Endodermal cell (in vitro differentiated cells): ENCODE measurements around the gene HTR3A. TPM values are rescaled to one million over a fixed set of nuclear protein-coding genes. Genes with fewer than 3 reads are reported as not detected.
"Not testable (repeated sequence)": the region's sequence is repeated elsewhere in the genome, so short reads cannot be mapped to it uniquely, and the experiment has no call there.

Source experiments
- DNase-seq: peaks from one replicate; pipeline ENCODE4 v3.0.0-alpha.2; 2017
- H3K27ac ChIP-seq: 2 replicates; pipeline ENCODE4 v1.5.1; 2013; ENCODE audit warnings: mild to moderate bottlenecking, low read depth, low read length, moderate library complexity
- H3K27me3 ChIP-seq: 2 replicates; pipeline ENCODE4 v1.6.1; 2013; ENCODE audit warnings: mild to moderate bottlenecking, low read length, moderate library complexity; ENCODE audit not compliant: insufficient read depth, control insufficient read depth, poor library complexity, severe bottlenecking
- H3K36me3 ChIP-seq: 2 replicates; pipeline ENCODE4 v1.7.0; 2013; ENCODE audit warnings: mild to moderate bottlenecking, low read length, moderate library complexity; ENCODE audit not compliant: control insufficient read depth, insufficient read depth
- H3K4me1 ChIP-seq: one replicate; pipeline ENCODE4 v1.7.0; 2013; ENCODE audit warnings: low read length; ENCODE audit not compliant: control insufficient read depth, insufficient read depth
- H3K4me3 ChIP-seq: 2 replicates; pipeline ENCODE4 v1.5.1; 2013; ENCODE audit warnings: mild to moderate bottlenecking, low read length, moderate library complexity
- H3K9ac ChIP-seq: 2 replicates; pipeline ENCODE4 v1.6.1; 2013; ENCODE audit warnings: mild to moderate bottlenecking, low read length, moderate library complexity; ENCODE audit not compliant: poor library complexity, severe bottlenecking; ENCODE audit errors: extremely low read depth
- H3K9me3 ChIP-seq: 2 replicates; pipeline ENCODE4 v1.6.1; 2013; ENCODE audit warnings: mild to moderate bottlenecking, low read length, moderate library complexity; ENCODE audit not compliant: control insufficient read depth
- H3K27ac Mint-ChIP-seq: 2 replicates; pipeline ENCODE4 v1.8.0; 2020; ENCODE audit warnings: mixed read lengths
- H3K27me3 Mint-ChIP-seq: 2 replicates; pipeline ENCODE4 v1.8.0; 2021; ENCODE audit warnings: mild to moderate bottlenecking, mixed read lengths; ENCODE audit not compliant: insufficient read depth
- H3K36me3 Mint-ChIP-seq: 2 replicates; pipeline ENCODE4 v1.8.0; 2020; ENCODE audit warnings: low read depth, mixed read lengths
- H3K4me1 Mint-ChIP-seq: 2 replicates; pipeline ENCODE4 v1.8.0; 2020; ENCODE audit warnings: mixed read lengths
- H3K4me3 Mint-ChIP-seq: 2 replicates; pipeline ENCODE4 v1.8.0; 2020; ENCODE audit warnings: mild to moderate bottlenecking, moderate library complexity, mixed read lengths
- H3K9me3 Mint-ChIP-seq: 2 replicates; pipeline ENCODE4 v1.8.0; 2020; ENCODE audit warnings: mild to moderate bottlenecking, mixed read lengths
- WGBS, 2 experiments: methylation state at CpG; one replicate each; pipeline versions ENCODE4 v1.1.5 to v1.1.7; 2013; ENCODE audit warnings: missing lambda C conversion rate in 2 of 2, mixed read lengths in 1 of 2; ENCODE audit not compliant: insufficient coverage in 1 of 2, insufficient read length in 1 of 2; 5-methylcytosine and 5-hydroxymethylcytosine counted together
- total RNA-seq, 2 donors: library from RNA; stranded (reverse); fragmentation: NEBNext Ultra II Directional in 1 of 2; extraction: Animal tissue kit (Norgen Biotek cat#: 25700) in 1 of 2; gene quantifications; 2 replicates in 1 of 2; 3 replicates in 1 of 2; pipeline ENCODE4 v1.2.1, GENCODE V29; 2021
- TF ChIP-seq, protein P1 (sequence below): fragments of 200-600 bp; sonication (generic); conservative IDR thresholded peaks from 2 replicates; pipeline ENCODE4 v1.5.0; 2021; ENCODE audit warnings: antibody characterized with exemption, mild to moderate bottlenecking

The HTR3A gene
- total RNA-seq, 2 donors from 2014 or later = 0.55 TPM; not detected in 1

DNA sequence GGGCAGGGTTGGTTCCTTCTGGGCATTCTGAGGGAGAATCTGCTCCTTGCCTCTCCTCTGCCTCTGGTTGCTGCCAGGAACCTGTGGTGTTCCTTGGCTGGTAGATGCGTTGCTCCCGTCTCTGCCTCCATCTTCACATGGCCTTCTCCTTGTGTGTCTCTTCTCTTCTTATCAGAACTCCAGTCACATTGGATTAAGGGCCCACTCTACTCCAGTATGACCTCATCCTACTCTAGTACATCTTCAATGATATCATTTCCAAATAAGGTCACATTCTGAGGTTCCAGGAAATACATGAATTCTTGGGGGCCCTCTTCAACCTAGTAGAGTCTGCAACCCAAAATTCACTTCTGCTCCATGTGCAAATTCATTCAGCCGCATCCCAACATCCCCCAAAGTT, 37.0 kb upstream of the HTR3A start:
- Histone ChIP-seq H3K36me3 (no peaks in the 10 kb centered on the region), H3K4me3 (no peak overlapping the region), H3K27ac (no peak overlapping the region), H3K9me3 (no peaks in the 10 kb centered on the region), H3K27me3 (no peaks in the 10 kb centered on the region), H3K9ac (no peak overlapping the region), H3K4me1 (no peaks in the 10 kb centered on the region)
- no peaks in the 10 kb centered on the region for H3K9me3 Mint-ChIP-seq
- 75% methylated on average over 2 to 3 of the region's 3 CpGs for WGBS, 2 experiments
- H3K36me3 Mint-ChIP-seq = no peaks in the 10 kb centered on the region
- H3K4me3 Mint-ChIP-seq = no peak overlapping the region
- DNase-seq = no peak
- no peaks in the 10 kb centered on the region for H3K4me1 Mint-ChIP-seq
- TF ChIP-seq, protein P1, sequence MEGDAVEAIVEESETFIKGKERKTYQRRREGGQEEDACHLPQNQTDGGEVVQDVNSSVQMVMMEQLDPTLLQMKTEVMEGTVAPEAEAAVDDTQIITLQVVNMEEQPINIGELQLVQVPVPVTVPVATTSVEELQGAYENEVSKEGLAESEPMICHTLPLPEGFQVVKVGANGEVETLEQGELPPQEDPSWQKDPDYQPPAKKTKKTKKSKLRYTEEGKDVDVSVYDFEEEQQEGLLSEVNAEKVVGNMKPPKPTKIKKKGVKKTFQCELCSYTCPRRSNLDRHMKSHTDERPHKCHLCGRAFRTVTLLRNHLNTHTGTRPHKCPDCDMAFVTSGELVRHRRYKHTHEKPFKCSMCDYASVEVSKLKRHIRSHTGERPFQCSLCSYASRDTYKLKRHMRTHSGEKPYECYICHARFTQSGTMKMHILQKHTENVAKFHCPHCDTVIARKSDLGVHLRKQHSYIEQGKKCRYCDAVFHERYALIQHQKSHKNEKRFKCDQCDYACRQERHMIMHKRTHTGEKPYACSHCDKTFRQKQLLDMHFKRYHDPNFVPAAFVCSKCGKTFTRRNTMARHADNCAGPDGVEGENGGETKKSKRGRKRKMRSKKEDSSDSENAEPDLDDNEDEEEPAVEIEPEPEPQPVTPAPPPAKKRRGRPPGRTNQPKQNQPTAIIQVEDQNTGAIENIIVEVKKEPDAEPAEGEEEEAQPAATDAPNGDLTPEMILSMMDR = no peak
- H3K27me3 Mint-ChIP-seq = no peaks in the 10 kb centered on the region
- H3K27ac Mint-ChIP-seq = no peak overlapping the region

DNA sequence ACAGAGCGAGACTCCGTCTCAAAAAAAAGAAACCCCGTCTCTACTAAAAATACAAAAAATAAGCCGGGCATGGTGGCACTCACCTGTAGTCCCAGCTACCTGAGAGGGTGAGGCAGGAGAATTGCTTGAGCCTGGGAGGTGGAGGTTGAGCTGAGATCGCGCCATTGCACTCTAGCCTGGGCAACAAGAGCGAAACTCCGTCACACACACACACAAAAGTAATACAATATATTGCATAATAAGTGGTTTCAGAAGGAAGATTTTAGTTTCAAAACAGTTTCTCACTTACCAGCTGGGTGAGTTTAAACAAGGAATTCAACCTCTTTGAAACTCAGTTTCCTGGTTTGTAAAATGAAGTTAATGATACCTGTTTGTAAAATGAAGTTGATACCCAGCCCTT, 32.7 kb upstream of the HTR3A start:
- Mint-ChIP-seq H3K27ac (no peak overlapping the region), H3K4me1 (no peaks in the 10 kb centered on the region), H3K4me3 (no peak overlapping the region), H3K9me3 (no peaks in the 10 kb centered on the region), H3K36me3 (no peaks in the 10 kb centered on the region), H3K27me3 (peaks cover 1% of the 10 kb centered on the region)
- WGBS, 2 experiments = 90% methylated on average over 6 of the region's 8 CpGs; no CpG with 5 or more reads in 1 of the 2 experiments
- Histone ChIP-seq H3K27ac (no peak overlapping the region), H3K9me3 (no peaks in the 10 kb centered on the region), H3K9ac (no peak overlapping the region), H3K27me3 (no peaks in the 10 kb centered on the region), H3K4me1 (no peaks in the 10 kb centered on the region), H3K36me3 (no peaks in the 10 kb centered on the region), H3K4me3 (no peak overlapping the region)
- TF ChIP-seq, protein P1 = no peak
- DNase-seq = no peak

DNA sequence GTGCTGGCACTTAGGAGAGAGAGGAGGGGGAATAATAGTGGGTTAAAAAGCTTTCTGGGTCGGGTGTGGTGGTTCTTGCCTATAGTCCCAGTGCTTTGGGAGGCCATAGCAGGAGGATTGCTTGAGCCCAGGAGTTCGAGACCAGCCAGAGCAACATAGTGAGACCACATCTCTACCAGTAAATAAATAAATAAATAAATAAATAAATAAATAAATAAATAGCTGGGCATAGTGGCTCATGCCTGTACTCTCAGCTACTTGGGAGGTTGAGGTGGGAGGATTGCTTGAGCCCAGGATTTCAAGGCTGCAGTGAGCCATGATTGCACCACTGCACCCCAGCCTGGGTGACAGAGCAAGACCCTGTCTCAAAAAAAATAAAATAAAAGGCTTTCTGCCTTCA, 28.7 kb upstream of the HTR3A start:
- not testable (repeated sequence) for H3K4me3 Mint-ChIP-seq, H3K4me3 ChIP-seq, H3K36me3 Mint-ChIP-seq, H3K27ac Mint-ChIP-seq, H3K27me3 ChIP-seq, H3K9ac ChIP-seq, H3K4me1 ChIP-seq, H3K9me3 Mint-ChIP-seq, H3K27me3 Mint-ChIP-seq, H3K36me3 ChIP-seq, H3K4me1 Mint-ChIP-seq, DNase-seq, H3K9me3 ChIP-seq, H3K27ac ChIP-seq
- 96% methylated on average over 2 of the region's 2 CpGs; no CpG with 5 or more reads in 1 of the 2 experiments for WGBS, 2 experiments

DNA sequence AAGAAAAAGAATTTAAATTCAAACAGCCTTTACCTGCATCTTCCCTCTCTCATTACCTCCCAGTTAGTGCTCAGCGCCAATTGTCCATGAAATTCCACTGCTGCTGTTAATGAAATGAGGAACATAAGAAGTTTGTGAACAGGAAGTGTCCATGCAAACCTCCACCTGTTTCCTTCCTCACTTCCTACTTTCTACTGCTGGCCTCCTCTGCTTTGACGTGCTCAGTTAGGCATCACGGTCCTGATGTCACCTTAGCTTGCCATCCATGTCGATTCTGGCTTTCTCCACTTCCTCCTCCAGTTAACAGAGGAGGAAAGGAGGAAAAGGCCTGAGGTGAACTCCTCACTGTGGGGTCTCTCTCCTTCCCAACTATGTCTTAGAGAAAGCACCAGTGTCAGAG, 26.9 kb upstream of the HTR3A start:
- Histone ChIP-seq H3K4me1 (no peaks in the 10 kb centered on the region), H3K4me3 (no peak overlapping the region), H3K27me3 (no peaks in the 10 kb centered on the region), H3K27ac (no peak overlapping the region), H3K36me3 (no peaks in the 10 kb centered on the region), H3K9me3 (no peaks in the 10 kb centered on the region), H3K9ac (no peak overlapping the region)
- Mint-ChIP-seq H3K27me3 (peaks cover 5% of the 10 kb centered on the region), H3K4me1 (peaks cover 5% of the 10 kb centered on the region), H3K27ac (no peak overlapping the region), H3K4me3 (no peak overlapping the region), H3K36me3 (no peaks in the 10 kb centered on the region), H3K9me3 (no peaks in the 10 kb centered on the region)
- DNase-seq = no peak
- TF ChIP-seq, protein P1 = no peak
- WGBS, 2 experiments = 87 to 100% methylated on average over 1 to 4 of the region's 4 CpGs
